DND-41 (cell line): ENCODE results near the gene SH3TC1.

Source experiments
- ATAC-seq: fragments of 200-7000 bp; cut with Tn5 transposase; 3 replicates; pipeline ENCODE4 v1.9.1; 2021; ENCODE audit warnings: low read depth; ENCODE audit not compliant: insufficient read depth
- DNase-seq: peaks from one replicate; pipeline ENCODE4 v3.0.0-alpha.2; 2020
- H2AFZ ChIP-seq: 2 replicates; pipeline ENCODE4 v1.6.0; 2012; ENCODE audit warnings: low read depth, low read length
- H3K27ac ChIP-seq: 2 replicates; pipeline ENCODE4 v1.5.1; 2012; ENCODE audit warnings: low read length, inconsistent platforms
- H3K27me3 ChIP-seq: fragments of 200-600 bp; sonication (generic); 2 replicates; pipeline ENCODE4 v1.6.0; 2012; ENCODE audit warnings: low read length, mild to moderate bottlenecking, inconsistent platforms; ENCODE audit not compliant: insufficient read depth, poor library complexity
- H3K36me3 ChIP-seq: 2 replicates; pipeline ENCODE4 v1.5.1; 2012; ENCODE audit warnings: low read length, inconsistent platforms; ENCODE audit not compliant: insufficient read depth
- H3K4me1 ChIP-seq: 2 replicates; pipeline ENCODE4 v1.5.1; 2012; ENCODE audit warnings: mild to moderate bottlenecking, low read length; ENCODE audit not compliant: insufficient read depth
- H3K4me2 ChIP-seq: 2 replicates; pipeline ENCODE4 v1.6.0; 2012; ENCODE audit warnings: mild to moderate bottlenecking, moderate library complexity, low read length, inconsistent platforms; ENCODE audit not compliant: insufficient read depth
- H3K4me3 ChIP-seq, 2 experiments: fragments of 200-600 bp in 1 of 2; shearing (Covaris generic) in 1 of 2; 2 replicates each; pipeline ENCODE4 v1.5.1; 2012 to 2016; ENCODE audit warnings: inconsistent platforms in 2 of 2, low read length in 2 of 2, mild to moderate bottlenecking in 2 of 2, low read depth in 1 of 2, moderate library complexity in 1 of 2
- H3K79me2 ChIP-seq: 2 replicates; pipeline ENCODE4 v1.6.0; 2012; ENCODE audit warnings: low read length, inconsistent platforms; ENCODE audit not compliant: insufficient read depth
- H3K9ac ChIP-seq: 2 replicates; pipeline ENCODE4 v1.6.0; 2012; ENCODE audit warnings: low read depth, mild to moderate bottlenecking, inconsistent platforms, low read length, moderate library complexity
- H3K9me3 ChIP-seq: 2 replicates; pipeline ENCODE4 v1.5.1; 2012; ENCODE audit warnings: low read length, moderate library complexity, mild to moderate bottlenecking, inconsistent platforms; ENCODE audit not compliant: insufficient read depth, severe bottlenecking
- H4K20me1 ChIP-seq: 2 replicates; pipeline ENCODE4 v1.6.0; 2012; ENCODE audit warnings: low read length; ENCODE audit not compliant: insufficient read depth
- CTCF ChIP-seq: IDR thresholded peaks from 2 replicates; pipeline ENCODE4 v1.5.1; 2012; ENCODE audit warnings: borderline replicate concordance, low read length, moderate library complexity, mild to moderate bottlenecking; ENCODE audit not compliant: poor library complexity, severe bottlenecking; ENCODE audit errors: extremely low read depth
- EZH2 ChIP-seq: IDR thresholded peaks from 3 replicates; pipeline ENCODE4 v1.6.1; 2012; ENCODE audit warnings: borderline replicate concordance, low read depth, mild to moderate bottlenecking, moderate library complexity, low read length, inconsistent platforms; ENCODE audit not compliant: severe bottlenecking

SH3TC1 gene

GRCh38 chr4:8202108-8203051, 3.3 kb downstream of the SH3TC1 start:
- H3K79me2 ChIP-seq: peaks cover 19% of the 10 kb centered on the region
- peak overlapping the region; percentile 51 for H3K9ac ChIP-seq
- H2AFZ ChIP-seq: no peak overlapping the region
- H3K36me3 ChIP-seq: no peaks in the 10 kb centered on the region
- H3K27me3 ChIP-seq: no peaks in the 10 kb centered on the region
- no peak for ATAC-seq
- H4K20me1 ChIP-seq: no peaks in the 10 kb centered on the region; the same call in 1 of the 2 replicates
- DNase-seq: peak; percentile 55
- peak overlapping the region in 1 of 2 experiments; percentile 54; a peak in 2 of 4 replicates for H3K4me3 ChIP-seq
- H3K4me2 ChIP-seq: peak overlapping the region; percentile 61
- peaks cover 93% of the 10 kb centered on the region for H3K4me1 ChIP-seq
- H3K9me3 ChIP-seq: no peaks in the 10 kb centered on the region
- H3K27ac ChIP-seq: peak overlapping the region; percentile 87
- TF ChIP-seq CTCF (no peak), EZH2 (no peak)

- Histone ChIP-seq H2AFZ (no peak overlapping the region), H3K27ac (peak overlapping the region; percentile 87), H3K27me3 (no peaks in the 10 kb centered on the region), H3K79me2 (peaks cover 19% of the 10 kb centered on the region), H3K9me3 (no peaks in the 10 kb centered on the region), H3K4me2 (peak overlapping the region; percentile 61), H3K4me1 (peaks cover 96% of the 10 kb centered on the region), H3K9ac (peak overlapping the region; percentile 51), H3K4me3 (peak overlapping the region in 1 of 2 experiments; percentile 23; a peak in 1 of 4 replicates), H4K20me1 (no peaks in the 10 kb centered on the region; the same call in 1 of the 2 replicates), H3K36me3 (no peaks in the 10 kb centered on the region)
- peak; percentile 23 for DNase-seq
- no peak for ATAC-seq
- no peak for TF ChIP-seq CTCF
- TF ChIP-seq EZH2: no peak
These were observed 3.9 kb downstream of the SH3TC1 start for GRCh38 chr4:8203052-8203401.

- no peaks in the 10 kb centered on the region for H3K27me3 ChIP-seq
- no peak for ATAC-seq
- peak overlapping the region; percentile 51; the same call in 1 of the 2 replicates for H3K9ac ChIP-seq
- no peak overlapping the region for H3K4me2 ChIP-seq
- H3K4me1 ChIP-seq: peaks cover 88% of the 10 kb centered on the region
- H2AFZ ChIP-seq: no peak overlapping the region
- 0 out of 2 replicates have a peak, but pooled peaks cover under 1% of the 10 kb centered on the region for H3K36me3 ChIP-seq
- DNase-seq: no peak
- H3K4me3 ChIP-seq: no peak overlapping the region
- H3K27ac ChIP-seq: peak overlapping the region; percentile 87
- H3K79me2 ChIP-seq: peaks cover 19% of the 10 kb centered on the region
- no peaks in the 10 kb centered on the region for H3K9me3 ChIP-seq
- TF ChIP-seq EZH2 (no peak), CTCF (no peak)
- no peaks in the 10 kb centered on the region; the same call in 1 of the 2 replicates for H4K20me1 ChIP-seq
These were observed 4.7 kb downstream of the SH3TC1 start for GRCh38 chr4:8203817-8204216.
